ENCODE measurements around the gene B4GALNT2.

The B4GALNT2 gene

GRCh38 chr17:49196520-49196919, 64.0 kb downstream of the B4GALNT2 start:
- no peak for DNase-seq (ENCODE audit: low read depth)
- H3K4me3 ChIP-seq (ENCODE audit: low read depth, low read length), result no peak overlapping the region
- TF ChIP-seq CTCF (IDR thresholded peaks at IDR 0.05; ENCODE audit: low read depth, low read length) (no peak), MYC (IDR thresholded peaks at IDR 0.05; ENCODE audit: low read depth, low read length) (no peak), POLR2A (IDR thresholded peaks at IDR 0.05; ENCODE audit: extremely low read depth, insufficient read length) (no peak), MAX (IDR thresholded peaks at IDR 0.05; ENCODE audit: low read depth, low read length) (no peak)

GRCh38 chr17:49197346-49197998, 64.9 kb downstream of the B4GALNT2 start:
- H3K4me3 ChIP-seq (ENCODE audit: low read depth, low read length), result no peak overlapping the region
- TF ChIP-seq POLR2A (IDR thresholded peaks at IDR 0.05; ENCODE audit: extremely low read depth, insufficient read length), result no peak
- TF ChIP-seq MYC (IDR thresholded peaks at IDR 0.05; ENCODE audit: low read depth, low read length), result no peak
- TF ChIP-seq CTCF (IDR thresholded peaks at IDR 0.05; ENCODE audit: low read depth, low read length), result no peak
- no peak for TF ChIP-seq MAX (IDR thresholded peaks at IDR 0.05; ENCODE audit: low read depth, low read length)
- no peak for DNase-seq (ENCODE audit: low read depth)

- DNase-seq (ENCODE audit: low read depth), result no peak
- H3K4me3 ChIP-seq (ENCODE audit: low read depth, low read length), result no peak overlapping the region
- no peak for TF ChIP-seq POLR2A (IDR thresholded peaks at IDR 0.05; ENCODE audit: extremely low read depth, insufficient read length)
- TF ChIP-seq CTCF (IDR thresholded peaks at IDR 0.05; ENCODE audit: low read depth, low read length), result no peak
- TF ChIP-seq MYC (IDR thresholded peaks at IDR 0.05; ENCODE audit: low read depth, low read length), result no peak
- no peak for TF ChIP-seq MAX (IDR thresholded peaks at IDR 0.05; ENCODE audit: low read depth, low read length)
These were observed 65.6 kb downstream of the B4GALNT2 start for GRCh38 chr17:49198211-49198610.

- peak; percentile 24 for DNase-seq (ENCODE audit: low read depth)
- no peak for TF ChIP-seq MYC (IDR thresholded peaks at IDR 0.05; ENCODE audit: low read depth, low read length)
- no peak for TF ChIP-seq POLR2A (IDR thresholded peaks at IDR 0.05; ENCODE audit: extremely low read depth, insufficient read length)
- TF ChIP-seq CTCF (IDR thresholded peaks at IDR 0.05; ENCODE audit: low read depth, low read length), result no peak
- TF ChIP-seq MAX (IDR thresholded peaks at IDR 0.05; ENCODE audit: low read depth, low read length), result no peak
- no peak overlapping the region for H3K4me3 ChIP-seq (ENCODE audit: low read depth, low read length)
These were observed 68.0 kb downstream of the B4GALNT2 start for GRCh38 chr17:49200423-49201083.

- DNase-seq (ENCODE audit: low read depth), result no peak
- H3K4me3 ChIP-seq (ENCODE audit: low read depth, low read length), result no peak overlapping the region
- TF ChIP-seq MYC (IDR thresholded peaks at IDR 0.05; ENCODE audit: low read depth, low read length) (no peak), CTCF (IDR thresholded peaks at IDR 0.05; ENCODE audit: low read depth, low read length) (no peak), POLR2A (IDR thresholded peaks at IDR 0.05; ENCODE audit: extremely low read depth, insufficient read length) (no peak), MAX (IDR thresholded peaks at IDR 0.05; ENCODE audit: low read depth, low read length) (no peak)
These were observed 68.9 kb downstream of the B4GALNT2 start for GRCh38 chr17:49201481-49201927.
